Measurements from ENCODE around the gene MAD2L1BP. TPM values are rescaled to one million over a fixed set of nuclear protein-coding genes. Genes with fewer than 3 reads are reported as not detected.

The MAD2L1BP gene
- total and polyA plus RNA-seq, 11 donors = 19.8 to 38.6 (median 26.6) TPM

GRCh38 chr6:43667245-43668150 lies 31.9 kb downstream of the MAD2L1BP start:
- intact Hi-C loops (cut with DNase I) = loop anchor here (1.0 to 10.0 kb wide), 18 partner anchors 55 to 412 kb away; partner anchors contain the start of gene VEGFA (in 3 of the 10)
- H3K4me3 ChIP-seq = peak overlapping the region in 2 of 12 donors; percentile 13 to 24
- peaks cover 0 to 25% (median 22%) of the 10 kb centered on the region in 9 donors for H3K36me3 ChIP-seq
- ATAC-seq = peak; percentile 39 to 71 (median 52)
- peak; percentile 75 to 89 (median 81) for DNase-seq
- peak overlapping the region; percentile 11 to 87 (median 69) for H3K27ac ChIP-seq
- TF ChIP-seq CTCF (IDR thresholded peaks at IDR 0.05) = peak; percentile 89 to 98 (median 94)
- no peak for TF ChIP-seq POLR2A (IDR thresholded peaks at IDR 0.05)
- H3K4me1 ChIP-seq = peaks cover 11 to 47% (median 37%) of the 10 kb centered on the region in 12 donors
- no peaks in the 10 kb centered on the region for H3K9me3 ChIP-seq
- no peaks in the 10 kb centered on the region for H3K27me3 ChIP-seq
- WGBS, 4 donors = 12 to 15% (median 13%) methylated on average over 15 to 16 of the region's 16 CpGs

GRCh38 chr6:43668151-43669028 lies 32.8 kb downstream of the MAD2L1BP start:
- Histone ChIP-seq H3K4me1 (peaks cover 11 to 53% (median 38%) of the 10 kb centered on the region in 12 donors), H3K36me3 (peaks cover 0 to 34% (median 30%) of the 10 kb centered on the region in 9 donors), H3K27me3 (no peaks in the 10 kb centered on the region), H3K9me3 (no peaks in the 10 kb centered on the region), H3K27ac (peak overlapping the region; percentile 57 to 87 (median 78)), H3K4me3 (no peak overlapping the region)
- intact Hi-C loops (cut with DNase I) = loop anchor here (2.0 to 10.0 kb wide), 13 partner anchors 54 to 410 kb away; partner anchors contain the start of gene VEGFA (in 3 of the 10)
- peak; percentile 51 to 78 (median 59) for DNase-seq
- WGBS, 4 donors = 14 to 48% (median 19%) methylated on average over 6 to 17 of the region's 17 CpGs
- peak; percentile 32 to 75 (median 58) for ATAC-seq
- TF ChIP-seq CTCF (IDR thresholded peaks at IDR 0.05) = peak; percentile 33 to 65 (median 52)
- TF ChIP-seq POLR2A (IDR thresholded peaks at IDR 0.05) = peak in 1 of 2 donors; percentile 32

DNA sequence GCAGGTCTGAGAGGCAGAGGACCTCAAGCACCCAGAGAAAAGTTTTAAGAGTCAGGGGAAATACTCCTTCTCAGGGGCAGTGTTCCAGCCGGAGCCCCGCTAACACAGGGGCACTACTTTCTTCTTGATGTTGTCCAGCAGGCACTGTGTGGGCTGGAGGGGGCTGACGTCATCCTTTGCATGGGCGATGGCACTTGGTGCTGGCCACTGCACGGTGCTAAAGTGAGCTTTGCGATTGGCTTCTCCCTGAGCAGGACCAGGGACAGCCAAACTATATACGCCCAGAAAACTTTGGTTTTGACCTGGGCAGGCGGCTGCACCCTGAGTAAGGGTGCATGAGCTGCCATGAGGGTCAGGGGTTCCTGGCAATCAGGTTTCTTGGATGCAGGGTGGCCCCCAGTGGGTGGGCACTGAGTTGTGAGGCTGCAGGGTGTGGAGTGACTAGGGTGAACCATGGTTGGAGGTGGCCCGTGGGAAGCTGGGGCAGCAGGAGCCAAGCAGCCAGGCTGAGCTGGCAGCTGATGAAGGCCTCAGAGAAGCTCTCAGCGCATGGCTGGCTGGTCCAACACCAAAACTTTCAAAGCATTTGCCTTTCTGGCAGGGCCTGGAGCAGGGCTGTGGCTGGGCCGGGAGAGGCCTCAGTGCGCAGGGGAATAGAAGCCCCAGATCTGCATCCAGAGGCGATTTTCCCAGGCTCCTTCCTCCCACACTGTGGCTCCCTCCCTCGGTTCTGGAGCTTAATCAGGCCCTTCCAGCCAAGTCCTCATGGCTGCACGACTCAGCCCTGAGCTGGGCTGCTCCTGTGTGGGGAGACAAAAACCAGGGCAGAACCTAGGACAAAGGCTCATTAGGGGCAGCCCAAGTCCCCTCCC lies 33.6 kb downstream of the MAD2L1BP start:
- Histone ChIP-seq H3K27me3 (no peaks in the 10 kb centered on the region), H3K4me3 (no peak overlapping the region), H3K27ac (peak overlapping the region; percentile 55 to 87 (median 78)), H3K4me1 (peaks cover 11 to 53% (median 38%) of the 10 kb centered on the region in 12 donors), H3K9me3 (no peaks in the 10 kb centered on the region), H3K36me3 (peaks cover 0 to 43% (median 39%) of the 10 kb centered on the region in 9 donors)
- no peak for TF ChIP-seq CTCF (IDR thresholded peaks at IDR 0.05)
- TF ChIP-seq POLR2A (IDR thresholded peaks at IDR 0.05) = no peak
- WGBS, 4 donors = 24 to 53% (median 37%) methylated on average over 11 to 15 of the region's 15 CpGs
- peak; percentile 53 to 73 (median 68) for ATAC-seq
- DNase-seq = peak; percentile 77 to 88 (median 81)
- intact Hi-C loops (cut with DNase I) = loop anchor here (2.0 to 10.0 kb wide), 13 partner anchors 53 to 410 kb away; partner anchors contain the start of gene VEGFA (in 3 of the 10)
